AG04449 (cell line): Measurements from ENCODE around the gene TMEM130.

Source experiments
- CTCF ChIA-PET: fragments of 350-600 bp; formaldehyde crosslinking; extraction: SDS; loops from one replicate; lab custom pipeline; 2021; ENCODE audit warnings: antibody characterized with exemption; lab: Yijun Ruan, JAX
- POLR2A ChIA-PET: fragments of 400-600, 350-600 bp; formaldehyde crosslinking; extraction: SDS; loops from one replicate; lab custom pipeline; 2020; ENCODE audit warnings: antibody characterized with exemption, inconsistent platforms; lab: Yijun Ruan, JAX
- DNase-seq: peaks from one replicate; pipeline ENCODE4 v3.0.0-alpha.2; 2010; ENCODE audit warnings: low read depth, low spot score
- H3K4me3 ChIP-seq: 2 replicates; pipeline ENCODE4 v1.5.1; 2011; ENCODE audit warnings: low read depth, mild to moderate bottlenecking, control low read depth, low read length
- CTCF ChIP-seq: IDR thresholded peaks from one replicate; pipeline ENCODE4 v1.5.1; 2011; ENCODE audit warnings: mild to moderate bottlenecking, moderate library complexity, low read length, control low read depth, inconsistent platforms; ENCODE audit not compliant: insufficient read depth; ENCODE audit errors: missing control alignments

The TMEM130 gene

GRCh38 chr7:98869027-98869596 is 702 bp downstream of the TMEM130 start:
- DNase-seq, result no peak
- ChIA-PET POLR2A (no interaction called here), CTCF (interaction anchor here (0.8 to 2.1 kb wide), 2 partner anchors 9 to 11 kb away, joined by 4 to 8 read pairs; partner anchors contain the start of gene TRRAP)
- TF ChIP-seq CTCF, result no peak
- peak overlapping the region; percentile 62 for H3K4me3 ChIP-seq

- POLR2A ChIA-PET, result no interaction called here
- TF ChIP-seq CTCF, result no peak
- no peak for DNase-seq
- H3K4me3 ChIP-seq, result no peak overlapping the region
- CTCF ChIA-PET, result interaction anchor here (0.8 kb wide), 1 partner anchor 12 kb away, joined by 4 read pairs; no protein-coding TSS in a partner anchor
Measured at GRCh38 chr7:98868450-98868849, 1.4 kb downstream of the TMEM130 start.

GRCh38 chr7:98866765-98867164 is 3.0 kb downstream of the TMEM130 start:
- TF ChIP-seq CTCF, result no peak
- ChIA-PET POLR2A (no interaction called here), CTCF (interaction anchor here (1.3 to 1.5 kb wide), 2 partner anchors 12 to 25 kb away, joined by 4 to 5 read pairs; partner anchors contain the start of gene TRRAP)
- no peak overlapping the region for H3K4me3 ChIP-seq
- no peak for DNase-seq

- DNase-seq, result no peak
- POLR2A ChIA-PET, result no interaction called here
- CTCF ChIA-PET, result interaction anchor here (1.3 to 1.5 kb wide), 2 partner anchors 12 to 25 kb away, joined by 4 to 5 read pairs; partner anchors contain the start of gene TRRAP
- no peak for TF ChIP-seq CTCF
- H3K4me3 ChIP-seq, result no peak overlapping the region
Measured at GRCh38 chr7:98866351-98866750, 3.5 kb downstream of the TMEM130 start.

GRCh38 chr7:98864731-98865453 is 4.9 kb downstream of the TMEM130 start:
- CTCF ChIA-PET, result interaction anchor here (0.8 kb wide), 2 partner anchors 15 to 24 kb away, joined by 3 read pairs; no protein-coding TSS in a partner anchor
- POLR2A ChIA-PET, result interaction anchor here (0.7 kb wide), 1 partner anchor 995 kb away, joined by 3 read pairs; no protein-coding TSS in a partner anchor
- no peak overlapping the region for H3K4me3 ChIP-seq
- TF ChIP-seq CTCF, result no peak
- no peak for DNase-seq

GRCh38 chr7:98863601-98864000 is 6.2 kb downstream of the TMEM130 start:
- no peak for TF ChIP-seq CTCF
- no peak for DNase-seq
- ChIA-PET POLR2A (no interaction called here), CTCF (interaction anchor here (4.5 kb wide), 1 partner anchor 16 kb away, joined by 18 read pairs; the partner anchor contains the start of gene TRRAP)
- H3K4me3 ChIP-seq, result no peak overlapping the region
